Gastroesophageal sphincter (tissue), 3 donors: ENCODE data around the gene NAA25.

Source experiments
- CTCF ChIP-seq, 4 experiments: fragments of 200-600 bp in 2 of 4; fragments of 450-650 bp in 2 of 4; sonication (generic) in 1 of 4; IDR thresholded peaks; one replicate each; pipeline ENCODE4 v1.5.1; 2017 to 2019; ENCODE audit warnings: antibody characterized with exemption in 4 of 4, mild to moderate bottlenecking in 2 of 4, moderate library complexity in 2 of 4
- EP300 ChIP-seq: sonication (generic); formaldehyde crosslinking; IDR thresholded peaks from one replicate; pipeline ENCODE4 v1.6.1; 2017; ENCODE audit warnings: antibody characterized with exemption, mild to moderate bottlenecking
- POLR2AphosphoS5 ChIP-seq: sonication (generic); formaldehyde crosslinking; IDR thresholded peaks from one replicate; pipeline ENCODE4 v1.6.1; 2017; ENCODE audit warnings: antibody characterized with exemption

- TF ChIP-seq CTCF (IDR thresholded peaks at IDR 0.05): no peak
- TF ChIP-seq POLR2AphosphoS5: no peak
- no peak for TF ChIP-seq EP300
Measured at GRCh38 chr12:112148031-112148513, 39.5 kb upstream of the NAA25 start.
